ENCODE measurements around the gene CATSPERD.
A peak's percentile ranks its signal among the peaks of the same experiment; 100 is the strongest.

GRCh38 chr19:5680437-5681368, 39.7 kb upstream of the CATSPERD start, which contains the start of the genes HSD11B1L and MICOS13:
- peak; percentile 17 for TF ChIP-seq POLR2A (IDR thresholded peaks at IDR 0.05)
- TF ChIP-seq, protein P1, sequence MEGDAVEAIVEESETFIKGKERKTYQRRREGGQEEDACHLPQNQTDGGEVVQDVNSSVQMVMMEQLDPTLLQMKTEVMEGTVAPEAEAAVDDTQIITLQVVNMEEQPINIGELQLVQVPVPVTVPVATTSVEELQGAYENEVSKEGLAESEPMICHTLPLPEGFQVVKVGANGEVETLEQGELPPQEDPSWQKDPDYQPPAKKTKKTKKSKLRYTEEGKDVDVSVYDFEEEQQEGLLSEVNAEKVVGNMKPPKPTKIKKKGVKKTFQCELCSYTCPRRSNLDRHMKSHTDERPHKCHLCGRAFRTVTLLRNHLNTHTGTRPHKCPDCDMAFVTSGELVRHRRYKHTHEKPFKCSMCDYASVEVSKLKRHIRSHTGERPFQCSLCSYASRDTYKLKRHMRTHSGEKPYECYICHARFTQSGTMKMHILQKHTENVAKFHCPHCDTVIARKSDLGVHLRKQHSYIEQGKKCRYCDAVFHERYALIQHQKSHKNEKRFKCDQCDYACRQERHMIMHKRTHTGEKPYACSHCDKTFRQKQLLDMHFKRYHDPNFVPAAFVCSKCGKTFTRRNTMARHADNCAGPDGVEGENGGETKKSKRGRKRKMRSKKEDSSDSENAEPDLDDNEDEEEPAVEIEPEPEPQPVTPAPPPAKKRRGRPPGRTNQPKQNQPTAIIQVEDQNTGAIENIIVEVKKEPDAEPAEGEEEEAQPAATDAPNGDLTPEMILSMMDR (IDR thresholded peaks at IDR 0.05), result no peak

Data from ovary (tissue), 3 donors.